Rectal smooth muscle tissue (tissue), 1 donor: Measurements from ENCODE around the gene HBM.
A peak's percentile ranks its signal among the peaks of the same experiment; 100 is the strongest.
"Not testable (repeated sequence)": the region's sequence is repeated elsewhere in the genome, so short reads cannot be mapped to it uniquely, and the experiment has no call there.

Source experiments
- H3K27ac ChIP-seq: one replicate; pipeline ENCODE4 v1.7.0; 2013; ENCODE audit warnings: low read depth, low read length, inconsistent platforms
- H3K27me3 ChIP-seq: one replicate; pipeline ENCODE4 v1.7.0; 2013; ENCODE audit warnings: low read length; ENCODE audit not compliant: control insufficient read depth, insufficient read depth
- H3K36me3 ChIP-seq: one replicate; pipeline ENCODE4 v1.7.0; 2013; ENCODE audit warnings: low read length; ENCODE audit not compliant: control insufficient read depth, insufficient read depth
- H3K4me1 ChIP-seq: one replicate; pipeline ENCODE4 v1.7.0; 2013; ENCODE audit warnings: low read length; ENCODE audit not compliant: control insufficient read depth, insufficient read depth
- H3K4me3 ChIP-seq: one replicate; pipeline ENCODE4 v1.7.0; 2013; ENCODE audit warnings: low read length
- H3K9ac ChIP-seq: one replicate; pipeline ENCODE4 v1.7.0; 2013; ENCODE audit warnings: low read length

Gene HBM

GRCh38 chr16:153129-153521 lies 12.7 kb upstream of the HBM start:
- H3K9ac ChIP-seq, H3K4me1 ChIP-seq, H3K4me3 ChIP-seq, H3K27ac ChIP-seq, H3K36me3 ChIP-seq, H3K27me3 ChIP-seq: not testable (repeated sequence)

GRCh38 chr16:153550-154216 lies 12.1 kb upstream of the HBM start:
- not testable (repeated sequence) for H3K9ac ChIP-seq, H3K36me3 ChIP-seq, H3K4me3 ChIP-seq, H3K27me3 ChIP-seq, H3K4me1 ChIP-seq, H3K27ac ChIP-seq

GRCh38 chr16:154217-155030 lies 11.4 kb upstream of the HBM start:
- peak overlapping the region; percentile 55 for H3K4me3 ChIP-seq
- H3K27me3 ChIP-seq: peaks cover 9% of the 10 kb centered on the region
- H3K36me3 ChIP-seq: no peaks in the 10 kb centered on the region
- no peak overlapping the region for H3K9ac ChIP-seq
- H3K27ac ChIP-seq: no peak overlapping the region
- peaks cover 5% of the 10 kb centered on the region for H3K4me1 ChIP-seq

GRCh38 chr16:155031-155398 lies 10.8 kb upstream of the HBM start:
- H3K9ac ChIP-seq: no peak overlapping the region
- no peaks in the 10 kb centered on the region for H3K36me3 ChIP-seq
- H3K4me1 ChIP-seq: peaks cover 5% of the 10 kb centered on the region
- H3K27ac ChIP-seq: no peak overlapping the region
- peaks cover 9% of the 10 kb centered on the region for H3K27me3 ChIP-seq
- no peak overlapping the region for H3K4me3 ChIP-seq

- H3K27ac ChIP-seq: no peak overlapping the region
- no peaks in the 10 kb centered on the region for H3K36me3 ChIP-seq
- H3K27me3 ChIP-seq: peaks cover 8% of the 10 kb centered on the region
- H3K4me3 ChIP-seq: no peak overlapping the region
- peaks cover 5% of the 10 kb centered on the region for H3K4me1 ChIP-seq
- no peak overlapping the region for H3K9ac ChIP-seq
These were observed 6.5 kb upstream of the HBM start for GRCh38 chr16:159136-159849.

- H3K36me3 ChIP-seq, H3K27me3 ChIP-seq, H3K4me1 ChIP-seq, H3K4me3 ChIP-seq, H3K27ac ChIP-seq, H3K9ac ChIP-seq: not testable (repeated sequence)
These were observed 5.5 kb upstream of the HBM start for GRCh38 chr16:160242-160641.

GRCh38 chr16:160691-161190 lies 5.0 kb upstream of the HBM start:
- H3K36me3 ChIP-seq: no peaks in the 10 kb centered on the region
- H3K27ac ChIP-seq: no peak overlapping the region
- no peak overlapping the region for H3K4me3 ChIP-seq
- H3K4me1 ChIP-seq: no peaks in the 10 kb centered on the region
- H3K27me3 ChIP-seq: peaks cover 8% of the 10 kb centered on the region
- no peak overlapping the region for H3K9ac ChIP-seq

GRCh38 chr16:162271-162991 lies 3.3 kb upstream of the HBM start:
- no peak overlapping the region for H3K27ac ChIP-seq
- H3K27me3 ChIP-seq: peaks cover 22% of the 10 kb centered on the region
- H3K4me1 ChIP-seq: no peaks in the 10 kb centered on the region
- H3K4me3 ChIP-seq: no peak overlapping the region
- no peak overlapping the region for H3K9ac ChIP-seq
- no peaks in the 10 kb centered on the region for H3K36me3 ChIP-seq

- H3K27ac ChIP-seq: not testable (repeated sequence)
These were observed 2.6 kb upstream of the HBM start for GRCh38 chr16:163139-163538.

GRCh38 chr16:163696-164095 lies 2.1 kb upstream of the HBM start:
- not testable (repeated sequence) for H3K4me1 ChIP-seq, H3K36me3 ChIP-seq, H3K4me3 ChIP-seq, H3K27ac ChIP-seq, H3K9ac ChIP-seq
- peaks cover 27% of the 10 kb centered on the region for H3K27me3 ChIP-seq

More at GRCh38 chr16:163139-163538, 2.6 kb upstream of the HBM start:
- H3K4me1 ChIP-seq, H3K9ac ChIP-seq, H3K36me3 ChIP-seq, H3K4me3 ChIP-seq: not testable (repeated sequence)
- peaks cover 25% of the 10 kb centered on the region for H3K27me3 ChIP-seq

GRCh38 chr16:164134-164823 lies 1.5 kb upstream of the HBM start:
- peaks cover 31% of the 10 kb centered on the region for H3K27me3 ChIP-seq
- not testable (repeated sequence) for H3K9ac ChIP-seq, H3K4me3 ChIP-seq, H3K27ac ChIP-seq, H3K36me3 ChIP-seq, H3K4me1 ChIP-seq
